ENCODE data around the gene CNTLN. TPM values are rescaled to one million over a fixed set of nuclear protein-coding genes. Genes with fewer than 3 reads are reported as not detected.

CNTLN gene
- polyA plus RNA-seq, 5 donors = 12.0 to 25.2 (median 22.5) TPM

DNA sequence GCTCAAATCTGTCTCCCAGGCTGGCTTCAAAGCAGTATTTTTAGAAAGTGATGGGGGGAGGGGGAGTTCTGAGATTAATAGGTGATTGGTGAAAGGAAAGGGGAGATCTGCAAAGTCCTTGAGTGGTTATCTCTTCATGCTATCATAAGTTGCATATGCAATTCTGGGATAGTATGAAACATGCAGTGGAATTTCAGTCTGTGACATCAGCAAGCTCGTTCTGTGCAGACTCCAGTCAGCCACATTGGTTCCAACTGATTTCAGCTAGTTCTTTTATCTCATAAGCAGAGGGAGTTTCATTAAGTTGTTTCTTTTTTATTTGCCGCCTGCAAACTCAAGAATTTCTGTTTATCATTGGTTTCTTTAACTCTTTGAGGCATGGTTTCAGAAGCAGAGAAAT lies 263.5 kb downstream of the CNTLN start:
- peak in 1 of 2 donors; percentile 2 for DNase-seq

DNA sequence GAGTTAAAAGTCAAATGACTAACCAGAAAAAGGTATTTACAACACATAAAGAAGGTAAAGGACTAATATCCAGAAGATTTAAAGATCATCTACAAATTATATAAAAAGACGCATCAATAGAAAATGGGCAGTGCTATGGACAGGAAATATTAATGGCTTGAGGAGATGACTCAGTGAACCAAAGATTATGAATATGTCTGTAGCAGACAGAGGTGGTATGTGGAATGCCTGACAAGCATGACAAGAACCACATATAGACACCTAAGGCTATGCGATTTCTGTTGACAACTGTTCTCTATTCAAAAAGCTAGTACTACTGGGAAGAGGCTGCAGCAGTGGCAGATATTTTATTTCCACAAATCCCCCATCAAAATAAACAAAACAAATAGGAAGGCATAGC lies 267.0 kb downstream of the CNTLN start:
- no peak for DNase-seq

DNA sequence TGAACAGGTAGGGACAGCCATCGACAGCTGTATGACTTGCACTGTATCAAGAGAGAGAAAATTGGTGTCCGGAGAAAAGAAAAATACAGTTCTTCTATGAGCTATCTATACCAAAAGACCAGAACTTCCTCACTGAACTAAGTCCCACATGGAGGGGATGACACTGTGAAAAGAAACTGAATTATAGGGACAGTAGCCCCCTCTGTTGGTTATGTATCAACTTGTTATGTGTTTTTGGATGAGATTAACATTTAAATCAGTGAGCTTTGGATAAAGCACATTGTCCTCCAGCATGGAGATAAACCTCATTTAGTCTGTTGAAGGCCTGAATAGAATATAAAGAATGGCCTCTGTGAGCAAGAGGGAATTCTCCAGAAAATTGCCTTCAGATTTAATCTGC lies 267.5 kb downstream of the CNTLN start:
- no peak for DNase-seq

DNA sequence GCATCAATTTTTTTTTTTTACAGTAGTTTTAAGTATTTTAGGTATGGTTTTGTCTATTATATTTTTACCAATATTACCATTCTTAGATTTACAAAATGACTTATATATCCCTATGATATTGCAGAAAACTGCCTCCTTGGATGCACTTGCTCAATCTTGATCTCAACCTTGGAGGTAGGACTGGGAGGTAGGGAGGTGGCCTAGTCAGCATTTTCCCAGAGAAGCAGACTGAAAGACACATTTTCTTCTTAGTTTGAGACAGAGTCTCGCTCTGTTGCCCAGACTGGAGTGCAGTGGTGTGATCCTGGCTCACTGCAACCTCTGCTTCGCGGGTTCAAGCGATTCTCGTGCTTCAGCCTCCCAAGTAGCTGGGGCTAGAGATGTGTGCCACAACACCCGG lies 268.7 kb downstream of the CNTLN start:
- no peak for DNase-seq

DNA sequence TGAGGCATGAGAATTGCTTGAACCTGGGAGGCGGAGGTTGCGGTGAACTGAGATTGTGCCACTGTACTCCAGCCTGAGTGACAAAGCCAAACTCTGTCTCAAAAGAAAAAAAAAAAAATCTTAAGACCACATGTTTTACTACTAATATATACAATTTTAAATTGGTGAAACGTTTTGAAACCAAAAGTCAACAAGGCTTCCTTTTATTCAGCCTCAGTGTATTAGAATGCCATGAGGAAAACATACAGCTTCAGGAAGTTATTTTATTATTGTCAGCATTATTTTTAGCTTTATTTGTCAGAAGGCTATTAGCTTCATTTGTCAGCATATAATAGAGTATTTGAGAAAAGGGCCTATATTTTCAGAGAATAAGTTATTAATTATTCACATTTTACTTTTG lies 280.1 kb downstream of the CNTLN start:
- DNase-seq = no peak

- no peak for DNase-seq
Observed at GRCh38 chr9:17422994-17423680, 288.3 kb downstream of the CNTLN start.

GRCh38 chr9:17423681-17424011 lies 288.8 kb downstream of the CNTLN start:
- DNase-seq = no peak

GRCh38 chr9:17425384-17425783 lies 290.5 kb downstream of the CNTLN start:
- no peak for DNase-seq

GRCh38 chr9:17433526-17433925 lies 298.7 kb downstream of the CNTLN start:
- no peak for DNase-seq

DNA sequence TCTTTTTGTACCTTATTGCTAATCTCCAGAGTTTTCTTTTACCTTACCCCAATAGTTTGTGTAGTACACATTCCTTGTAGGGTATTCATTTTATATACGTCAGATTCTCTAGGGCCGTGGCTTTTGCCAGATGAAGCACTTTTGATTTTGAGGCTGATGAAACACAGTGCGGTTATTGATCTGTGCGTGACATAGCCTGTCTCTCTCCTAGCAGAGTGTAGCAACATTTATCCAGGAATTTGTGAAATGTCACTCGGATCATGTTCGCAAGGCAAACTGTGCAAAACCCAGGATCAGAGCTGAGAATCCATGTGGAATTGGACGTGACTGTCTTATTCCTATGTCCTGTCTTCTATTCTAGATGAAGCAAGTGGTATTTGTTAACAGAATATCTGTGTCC lies 302.0 kb downstream of the CNTLN start:
- no peak for DNase-seq

DNA sequence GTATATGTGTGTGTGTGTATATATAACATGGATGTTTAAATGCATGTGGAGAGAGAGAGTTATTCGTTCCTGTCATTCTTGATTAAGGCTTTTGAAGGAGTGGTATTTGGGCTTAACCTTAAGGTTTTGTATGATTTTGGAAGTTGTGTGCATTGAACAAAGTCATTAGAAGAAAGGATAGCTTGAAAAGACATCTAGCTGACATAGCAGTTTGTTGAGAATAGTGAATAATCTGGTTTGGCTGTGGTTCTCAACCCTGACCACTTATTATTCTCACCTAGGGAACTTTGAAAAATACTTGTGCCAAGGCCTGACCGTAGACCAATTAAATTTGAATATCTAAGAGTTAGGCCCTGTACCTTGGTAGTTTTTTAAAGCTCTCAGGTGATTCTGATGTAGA lies 303.0 kb downstream of the CNTLN start:
- no peak for DNase-seq

- DNase-seq = peak in 1 of 2 donors; percentile 6
Observed at GRCh38 chr9:17445126-17445525, 310.3 kb downstream of the CNTLN start.

GRCh38 chr9:17453751-17454150 lies 318.9 kb downstream of the CNTLN start:
- no peak for DNase-seq

- DNase-seq = peak; percentile 51 to 56
Observed at GRCh38 chr9:17462869-17463464, 328.1 kb downstream of the CNTLN start.

DNA sequence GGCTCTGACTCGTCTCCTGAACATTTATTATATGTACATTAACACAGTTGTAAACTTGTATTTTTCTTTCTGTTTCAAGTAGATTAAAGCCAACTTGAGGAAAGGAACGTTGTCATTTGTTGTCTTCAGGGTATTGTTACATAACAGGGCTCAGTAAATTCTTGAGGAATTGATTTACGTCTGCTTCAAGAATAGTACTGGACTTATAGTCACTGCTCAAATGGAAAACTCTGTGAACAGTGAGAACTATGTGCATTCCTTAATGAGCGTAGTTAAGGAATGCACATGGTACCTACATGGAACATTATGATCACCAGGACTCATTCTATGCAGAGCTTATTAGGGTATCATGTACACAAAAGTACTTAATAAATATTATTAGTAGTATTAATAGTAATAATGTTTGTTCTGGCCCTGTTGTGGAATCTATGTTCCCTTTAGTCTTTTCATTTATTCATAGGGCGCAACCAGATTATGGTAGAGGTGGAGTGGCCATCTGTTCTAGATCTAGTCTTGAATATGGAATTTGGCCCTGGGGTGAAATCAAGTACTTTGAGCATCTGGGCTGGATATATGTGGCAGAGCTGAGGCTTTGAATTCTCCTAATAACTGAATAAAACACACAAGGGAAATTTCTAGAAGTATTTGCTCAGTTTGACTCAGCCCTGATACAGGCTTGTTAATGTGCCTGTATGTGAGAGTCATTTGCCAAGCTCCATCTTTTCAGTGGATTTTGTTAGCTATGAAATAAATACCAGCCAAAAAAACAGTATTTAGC lies 335.4 kb downstream of the CNTLN start:
- DNase-seq = no peak

- no peak for DNase-seq
Observed at GRCh38 chr9:17472126-17472525, 337.3 kb downstream of the CNTLN start.

DNA sequence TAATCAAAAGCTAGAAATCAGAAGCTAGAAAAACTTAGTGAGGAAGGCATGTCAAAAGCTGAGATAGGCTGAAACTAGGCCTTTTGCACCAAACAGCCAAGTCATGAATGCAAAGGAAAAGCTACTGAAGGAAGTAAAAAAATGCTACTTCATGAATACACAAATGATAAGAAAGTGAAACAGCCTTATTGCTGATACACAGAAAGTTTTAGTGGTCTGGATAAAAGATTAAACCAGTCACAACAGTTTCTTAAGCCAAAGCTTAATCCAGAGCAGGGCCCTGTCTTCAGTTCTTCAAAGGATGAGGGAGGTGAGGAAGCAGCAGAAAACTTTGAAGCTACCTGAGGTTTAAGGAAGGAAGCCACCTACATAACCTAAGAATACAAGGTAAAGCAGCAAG lies 341.6 kb downstream of the CNTLN start:
- DNase-seq = no peak

DNA sequence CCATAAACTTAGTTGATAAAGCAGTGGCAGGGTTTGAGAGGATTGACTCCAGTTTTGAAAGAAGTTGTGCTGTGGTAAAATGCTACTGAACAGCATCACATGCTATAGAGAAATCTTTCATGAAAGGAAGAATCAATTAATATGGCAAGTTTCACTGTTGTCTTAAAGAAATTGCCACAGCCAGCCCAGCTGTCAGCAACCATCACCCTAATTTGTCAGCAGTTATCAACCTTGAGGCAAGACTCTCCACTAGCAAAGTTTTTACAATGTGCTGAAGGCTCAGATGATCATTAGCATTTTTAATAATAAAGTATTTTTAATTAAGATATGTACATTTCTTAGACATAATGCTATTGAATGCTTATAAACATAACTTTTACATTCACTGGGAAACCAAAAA lies 343.0 kb downstream of the CNTLN start:
- DNase-seq = no peak

DNA sequence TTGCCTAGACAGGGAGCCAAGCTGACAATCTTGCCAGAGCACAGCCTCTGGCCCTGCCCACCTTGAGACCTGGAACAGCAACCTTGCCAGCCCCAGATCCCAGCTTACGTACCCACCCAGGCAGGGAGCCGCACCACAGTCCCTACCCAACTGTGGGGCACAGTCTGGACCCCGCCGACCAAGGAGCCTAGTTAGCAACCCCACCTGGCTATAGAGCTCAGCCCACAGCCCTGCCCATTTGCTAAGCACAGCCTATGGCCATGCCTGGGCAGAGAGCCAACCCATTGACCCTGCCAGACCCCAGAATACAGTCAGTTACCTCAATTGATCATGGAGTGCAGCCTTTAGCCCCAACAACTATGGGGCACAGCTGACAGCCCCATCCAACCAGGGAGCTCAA lies 346.1 kb downstream of the CNTLN start:
- no peak for DNase-seq

GRCh38 chr9:17481565-17481964 lies 346.7 kb downstream of the CNTLN start:
- no peak for DNase-seq

DNA sequence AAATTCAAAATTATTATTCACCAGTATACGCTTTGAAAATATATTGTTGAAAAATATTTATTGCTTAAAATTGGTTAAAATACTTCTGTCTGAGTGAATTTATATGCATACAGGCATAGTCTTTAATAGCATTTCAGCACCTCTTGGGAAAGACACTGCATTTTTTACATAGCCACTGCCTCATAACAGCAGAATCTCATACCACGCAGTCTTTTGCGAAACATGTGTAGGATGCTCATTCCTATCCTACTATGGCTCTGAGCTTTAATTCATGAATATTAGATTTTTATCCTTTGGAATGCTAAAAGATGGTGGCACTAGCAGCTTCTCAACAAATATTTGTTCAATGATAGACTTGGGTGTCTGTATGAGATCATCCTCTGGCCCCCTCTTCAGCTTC lies 350.1 kb downstream of the CNTLN start:
- no peak for DNase-seq

DNA sequence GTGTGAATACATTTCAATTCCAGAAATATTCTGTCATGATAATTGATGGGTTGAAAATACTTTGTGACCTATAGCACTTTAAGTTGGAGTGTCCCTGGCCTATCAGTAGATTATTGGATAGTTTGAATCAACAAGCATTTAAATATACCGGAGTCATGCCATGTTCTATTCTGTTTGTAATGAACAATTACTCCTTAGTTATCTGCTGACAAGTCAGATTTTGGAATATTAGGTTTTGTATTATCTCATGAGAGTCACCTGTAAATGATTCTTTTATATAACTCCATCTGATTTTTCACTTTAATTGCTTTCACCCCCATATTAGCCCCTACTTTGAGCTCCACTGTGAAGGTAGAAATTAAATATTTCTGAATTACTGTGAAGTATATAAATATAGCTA lies 351.6 kb downstream of the CNTLN start:
- DNase-seq = no peak

GRCh38 chr9:17487467-17487866 lies 352.6 kb downstream of the CNTLN start:
- no peak for DNase-seq

Data from right lung (tissue), 5 donors.